GM21515 (cell line): Measurements from ENCODE around the gene ATRAID.

ENCODE experiments used
- ATAC-seq: cut with Tn5 transposase; IDR thresholded peaks from one replicate; pipeline ENCODE4 v1.9.1; 2021; ENCODE audit not compliant: unreplicated experiment

The ATRAID gene

DNA sequence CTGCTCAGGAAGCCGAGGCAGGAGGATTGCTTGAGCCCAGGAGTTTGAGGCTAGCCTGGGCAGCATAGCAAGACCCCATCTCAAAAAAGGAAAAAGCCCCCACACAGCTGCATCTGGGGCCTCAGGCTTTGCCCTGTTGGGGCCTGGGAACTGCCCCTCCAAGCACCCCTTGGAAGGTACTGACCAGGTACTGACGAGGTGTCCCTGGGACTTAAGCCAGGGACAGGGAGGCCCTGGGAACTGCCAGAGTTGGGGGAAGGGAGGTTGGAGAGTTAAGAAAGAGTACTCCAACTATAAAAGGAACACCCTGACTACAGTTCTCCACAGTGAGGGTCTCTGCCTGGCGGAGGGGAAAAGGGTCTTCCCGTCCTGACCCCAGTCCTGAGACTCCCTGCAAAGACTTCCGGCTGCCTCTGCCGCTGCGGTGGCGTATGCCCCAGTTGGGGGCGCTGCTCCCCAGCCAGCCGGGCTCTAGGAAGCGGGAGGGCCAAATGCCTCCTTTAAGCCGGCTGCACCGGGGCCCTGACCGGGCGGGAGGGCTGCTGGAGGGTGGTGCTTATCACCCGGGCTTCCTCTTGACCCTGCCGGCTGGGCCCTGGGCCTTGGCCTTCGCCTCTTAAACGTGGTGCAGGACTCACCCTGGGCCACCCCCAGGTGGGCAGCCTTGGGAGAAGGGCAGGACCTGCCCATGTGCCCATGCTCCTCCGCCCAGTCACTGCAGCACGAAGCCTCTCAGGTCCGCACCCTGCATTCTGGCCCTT is 38.2 kb downstream of the ATRAID start:
- no peak for ATAC-seq

DNA sequence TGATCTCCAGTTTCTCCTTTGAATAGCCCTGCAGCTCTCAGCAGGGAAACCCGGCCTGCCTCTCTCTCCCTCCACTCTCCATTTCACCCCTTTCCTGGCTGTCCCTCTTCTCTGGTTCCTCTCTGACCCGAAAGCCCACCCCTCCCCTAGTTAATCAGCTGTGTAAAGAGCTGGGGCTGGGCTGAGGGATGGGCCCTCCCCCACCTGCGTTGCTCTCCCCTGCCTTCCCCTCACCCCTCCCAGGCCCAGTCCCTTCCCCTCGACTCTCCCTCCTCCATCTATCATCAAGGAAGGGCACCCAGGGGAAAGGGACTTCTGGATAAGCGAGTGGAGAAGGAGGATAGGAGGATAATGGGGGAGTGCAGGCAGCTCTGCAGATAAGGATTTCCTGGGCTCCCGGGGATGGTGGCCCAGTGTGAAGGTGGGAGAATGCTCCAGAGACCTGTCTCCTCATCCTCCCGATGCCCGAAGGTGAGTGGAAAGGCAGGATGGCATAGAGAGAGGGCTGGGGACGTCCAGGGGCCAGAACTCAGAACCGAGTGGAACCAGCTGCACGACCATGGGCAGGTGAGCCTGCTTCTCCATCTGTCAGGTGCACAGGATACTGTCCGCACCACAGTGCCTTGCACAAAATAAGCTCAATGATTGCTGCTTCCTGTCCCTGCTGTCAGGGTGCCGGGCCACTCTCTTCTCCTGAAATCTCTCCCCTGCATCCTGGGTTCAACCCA is 39.0 kb downstream of the ATRAID start:
- ATAC-seq = no peak

DNA sequence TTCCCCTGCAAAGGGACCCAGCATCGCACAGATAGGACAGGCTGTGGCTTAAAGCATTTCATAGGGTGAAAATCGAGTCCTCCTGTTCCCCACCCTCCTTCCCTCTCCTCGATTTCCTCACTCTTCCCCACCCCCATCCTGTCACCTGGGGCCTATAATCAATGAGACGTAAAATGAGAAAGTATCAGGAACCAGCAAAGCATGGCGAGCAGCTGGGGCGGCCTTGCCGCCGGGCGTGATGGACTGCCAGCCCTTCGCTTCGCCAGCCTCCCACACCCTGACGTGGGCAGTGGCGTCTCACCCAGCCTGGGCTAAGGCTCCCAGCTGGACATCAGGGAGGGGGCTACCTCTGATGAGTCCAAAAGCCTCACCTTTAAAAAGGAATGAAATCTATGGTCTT is 39.9 kb downstream of the ATRAID start:
- ATAC-seq = no peak

DNA sequence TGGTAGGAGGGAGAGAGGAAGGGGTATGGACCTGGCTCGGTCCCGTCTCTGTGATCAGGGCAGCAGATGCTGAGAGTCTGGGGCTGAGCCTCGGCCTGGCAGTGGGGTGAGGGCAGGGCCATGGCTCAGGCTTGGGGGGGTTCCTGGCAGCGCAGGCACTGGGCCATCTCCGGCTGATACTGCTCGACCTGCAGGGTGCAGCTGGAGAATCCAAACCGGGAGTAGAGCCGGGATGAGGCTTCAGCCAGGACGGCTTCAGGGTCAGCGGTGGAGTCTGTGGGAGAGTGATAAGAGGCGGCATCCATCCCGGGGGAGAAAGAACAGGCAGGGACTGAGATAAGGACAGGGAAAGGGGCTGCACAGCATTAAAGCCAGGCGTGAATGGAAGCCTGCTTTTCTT is 43.3 kb downstream of the ATRAID start:
- no peak for ATAC-seq

DNA sequence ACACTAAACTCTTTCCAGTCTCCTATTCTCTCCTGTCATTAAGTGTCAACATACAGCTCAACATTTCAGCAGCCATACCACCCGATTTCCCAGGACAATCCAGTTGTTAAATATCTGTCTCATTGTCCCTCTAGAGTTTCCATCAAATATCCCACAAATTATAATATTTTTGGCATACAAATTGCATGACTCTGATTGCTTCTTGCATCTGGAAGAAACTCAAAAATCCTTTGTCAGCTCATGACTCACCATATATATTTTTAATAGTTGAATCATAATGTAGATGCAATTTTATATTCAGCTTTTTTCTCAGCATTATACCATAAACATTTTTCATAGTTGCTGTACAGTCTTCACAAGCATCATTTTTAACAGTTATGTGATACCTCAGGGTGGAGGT is 43.8 kb downstream of the ATRAID start:
- ATAC-seq = no peak

DNA sequence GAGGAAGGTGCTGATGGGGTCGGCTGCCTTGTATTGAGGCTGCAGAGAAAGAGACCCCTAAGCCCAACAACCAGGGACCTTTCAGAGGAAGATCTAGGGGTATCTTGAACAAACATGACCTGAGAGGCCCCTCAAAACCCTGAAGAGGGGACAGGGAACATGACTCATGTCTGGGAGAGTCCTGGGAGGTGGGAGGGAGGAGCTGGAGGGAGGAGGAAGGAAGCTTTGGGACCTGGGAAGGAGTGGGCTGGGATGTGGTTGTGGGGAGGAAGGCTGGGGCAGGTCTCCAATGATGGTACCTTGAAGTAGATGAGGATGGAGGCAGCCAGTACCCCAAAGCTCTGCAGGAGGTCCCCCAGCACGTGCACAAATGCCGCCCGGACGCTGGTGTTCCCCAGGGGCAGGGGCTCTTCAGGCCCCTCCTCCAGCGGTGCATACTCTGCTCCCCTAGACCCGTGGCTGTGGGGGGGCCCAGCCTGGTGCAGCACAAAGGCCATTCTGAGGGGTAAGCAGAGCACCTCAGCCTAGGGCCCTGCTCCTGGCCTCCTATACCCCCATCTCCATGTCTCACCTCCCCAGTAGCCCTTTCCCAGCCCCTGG is 45.1 kb downstream of the ATRAID start:
- ATAC-seq = no peak

DNA sequence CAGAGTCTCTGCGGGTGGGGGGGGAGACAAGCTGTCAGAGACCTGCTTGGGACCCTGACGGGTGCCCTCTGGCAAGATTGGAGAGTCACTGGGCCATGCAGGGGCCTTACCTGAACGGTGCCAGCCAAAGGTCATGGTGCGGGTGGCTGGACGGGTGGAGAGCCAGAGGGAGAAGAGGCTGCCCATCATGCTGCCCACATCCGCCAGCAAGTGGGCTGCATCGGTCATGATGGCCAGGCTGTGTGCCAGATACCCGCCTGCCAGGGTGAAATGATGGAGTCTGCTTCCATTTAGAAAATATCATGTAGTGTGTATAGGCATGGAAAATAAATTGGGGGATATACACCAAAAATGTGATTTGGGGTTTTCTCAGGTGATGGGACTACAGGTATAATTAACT is 46.2 kb downstream of the ATRAID start:
- no peak for ATAC-seq

DNA sequence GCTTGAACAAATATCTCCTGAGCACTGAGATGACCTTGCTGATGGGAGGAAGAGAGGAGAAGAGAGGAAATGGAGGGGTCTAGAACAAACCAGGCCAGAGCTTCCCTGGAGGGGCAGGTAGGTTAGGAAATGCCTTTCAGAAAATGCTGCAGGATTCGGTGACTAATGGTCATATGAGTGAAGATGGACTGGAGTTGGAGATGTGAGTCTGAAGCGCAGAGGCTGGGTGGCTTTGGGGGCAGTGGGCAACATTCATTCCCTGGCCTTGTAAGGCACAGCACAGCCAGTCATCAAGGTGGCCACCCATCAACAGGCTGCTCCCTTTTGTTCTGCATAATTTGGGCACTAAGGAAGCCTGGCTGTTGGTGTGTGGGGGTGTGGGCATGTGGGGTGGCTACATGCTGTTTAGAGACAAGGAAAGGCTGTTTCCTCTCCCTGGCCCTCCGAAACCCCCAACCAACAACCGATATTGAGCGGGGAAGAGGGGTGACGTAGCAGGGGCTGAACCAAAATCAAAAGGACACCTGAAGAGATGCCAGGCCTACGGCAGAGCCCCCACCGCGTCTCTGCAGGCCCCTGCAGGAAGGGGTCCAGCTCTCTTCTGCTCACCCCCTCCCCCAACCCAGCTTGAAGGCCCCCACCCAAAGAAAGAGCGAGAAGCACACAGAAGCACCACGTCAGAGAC is 49.5 kb downstream of the ATRAID start:
- no peak for ATAC-seq

DNA sequence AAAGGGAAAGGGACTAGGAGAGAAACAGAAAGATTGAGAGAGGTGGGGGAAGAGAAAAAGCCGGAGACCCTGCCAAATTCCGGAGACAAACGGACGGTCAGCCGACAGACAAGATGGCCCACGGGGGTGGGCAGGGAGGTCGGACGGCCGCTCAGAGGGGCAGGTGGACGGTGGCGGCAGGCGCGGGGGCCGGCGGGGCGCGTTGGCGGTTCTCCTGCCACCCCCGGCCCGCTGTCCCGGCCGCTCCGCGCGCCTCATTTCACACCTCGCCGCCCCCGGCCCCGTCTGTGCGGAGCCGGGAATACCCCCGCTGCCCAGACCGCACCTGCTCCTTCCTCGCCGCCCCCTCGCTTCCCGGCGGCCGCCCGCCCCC is 50.1 kb downstream of the ATRAID start:
- no peak for ATAC-seq

DNA sequence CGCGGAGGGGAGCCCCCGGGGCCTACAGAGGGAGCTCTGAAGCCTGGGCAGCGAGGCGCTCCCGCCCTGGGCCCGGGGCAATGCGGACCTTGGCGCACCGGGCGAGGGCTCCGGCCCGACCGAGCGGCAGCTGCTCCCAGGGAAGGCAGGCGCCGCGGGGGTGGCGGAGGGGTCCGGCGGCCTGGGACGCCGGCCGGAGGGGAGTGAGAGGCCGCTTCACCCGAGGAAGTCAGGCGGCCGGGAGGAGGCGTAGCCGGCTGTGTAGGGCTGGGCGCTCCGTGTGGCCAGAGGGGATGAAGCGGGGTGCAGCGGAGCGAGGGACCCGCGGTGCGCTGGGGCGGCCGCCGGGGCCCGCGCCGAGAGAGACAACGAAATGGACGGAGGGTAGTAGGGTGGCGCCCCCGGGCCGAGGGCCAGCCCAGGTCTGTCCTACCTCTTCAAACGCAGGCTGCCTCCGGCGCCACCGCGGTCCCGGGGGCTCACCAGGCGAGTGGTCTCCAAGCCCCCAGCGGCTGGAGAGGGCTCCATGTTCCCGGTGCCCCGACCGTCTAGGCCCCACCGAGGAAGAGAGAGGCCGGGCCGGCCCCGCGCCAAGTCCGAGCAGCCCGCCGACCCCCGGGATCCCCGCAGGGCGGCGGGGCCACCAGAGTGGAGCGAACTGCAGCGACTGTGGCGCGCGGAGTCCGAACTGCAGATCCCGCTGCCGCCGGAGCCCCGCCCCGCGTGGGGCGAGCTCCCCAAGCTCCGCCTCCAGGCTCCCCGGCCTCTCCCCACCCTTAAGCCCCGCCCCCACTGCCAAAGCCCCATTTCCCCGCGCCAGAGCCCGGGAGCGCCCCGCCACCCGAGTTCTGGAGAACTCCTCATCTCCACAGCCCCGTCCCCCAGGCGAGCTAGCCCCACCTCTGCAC is 50.8 kb downstream of the ATRAID start, which contains the start of gene SLC30A3:
SLC30A3 (minus strand) TSS at position 669 of the 908 bp plus-strand sequence; CDS start at position 528, 141 bp downstream.
- no peak for ATAC-seq

DNA sequence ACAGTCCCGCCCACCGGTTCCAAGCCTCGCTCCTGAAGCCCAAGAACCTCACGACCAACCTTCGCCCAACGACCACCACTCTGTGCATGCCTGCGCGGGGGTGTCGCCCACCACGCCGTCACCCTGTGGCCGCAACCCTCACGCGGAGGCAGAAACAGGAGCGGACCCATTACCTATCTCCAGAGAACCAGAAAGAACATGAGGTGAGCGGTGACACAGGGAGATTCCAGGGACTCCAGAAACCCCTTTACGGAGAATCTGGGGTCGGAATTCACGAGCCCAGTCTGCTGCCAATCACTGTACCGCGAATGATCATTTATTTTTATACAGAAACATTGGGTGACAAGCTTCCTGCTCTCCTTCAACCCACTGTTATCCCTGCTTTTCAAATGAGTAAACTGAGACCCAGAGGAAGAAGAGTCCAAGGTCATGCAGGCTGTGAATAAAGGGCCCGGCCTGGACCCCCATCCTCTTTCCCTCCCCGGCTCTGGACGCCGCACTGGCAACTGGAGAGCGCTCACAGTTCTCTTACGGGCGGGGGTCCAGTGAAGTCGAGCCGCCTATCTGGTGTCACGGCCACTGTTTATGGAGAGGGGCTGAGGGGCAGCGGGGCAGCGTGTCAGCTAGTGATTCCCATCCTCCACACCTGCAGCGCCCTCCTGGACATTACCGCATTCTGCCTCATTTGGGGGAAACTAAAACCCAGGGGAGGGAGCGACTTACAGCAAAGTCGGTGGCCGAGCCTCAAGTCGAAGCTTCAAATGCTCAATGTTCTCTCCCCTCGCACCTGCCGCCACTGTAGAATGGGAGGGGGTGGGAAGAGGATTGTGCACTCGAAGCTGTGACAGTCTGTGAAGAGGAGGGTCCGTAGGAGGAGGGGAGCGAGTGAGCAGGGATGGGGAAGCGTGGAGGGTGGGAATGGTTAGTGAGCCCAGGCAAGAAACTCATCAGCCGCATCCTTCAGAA is 51.7 kb downstream of the ATRAID start:
- no peak for ATAC-seq

DNA sequence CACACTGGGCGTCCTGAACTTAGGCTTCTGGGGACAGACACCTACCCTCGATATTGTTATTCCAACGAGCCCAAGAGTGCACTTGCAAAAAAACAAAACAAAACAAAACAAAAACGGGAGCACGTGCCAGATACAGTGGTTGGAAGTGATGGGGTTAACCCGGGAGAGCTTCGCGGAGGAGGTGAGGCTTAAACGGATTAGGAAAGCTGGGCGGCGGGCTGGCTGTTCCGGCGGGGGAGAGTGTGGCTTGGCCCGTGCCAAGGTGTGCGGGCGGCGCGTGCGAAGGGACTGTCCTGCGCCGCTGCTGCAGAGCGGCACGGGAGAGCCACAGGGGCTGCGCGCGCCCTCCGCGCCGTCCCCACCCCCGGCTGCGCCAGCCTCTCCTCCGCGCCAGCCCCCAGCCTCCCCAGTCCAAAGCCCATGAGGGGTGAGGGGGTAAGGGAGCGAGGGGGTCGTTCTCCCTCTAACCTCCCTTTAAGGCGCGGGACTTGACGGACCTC is 52.5 kb downstream of the ATRAID start:
- no peak for ATAC-seq

DNA sequence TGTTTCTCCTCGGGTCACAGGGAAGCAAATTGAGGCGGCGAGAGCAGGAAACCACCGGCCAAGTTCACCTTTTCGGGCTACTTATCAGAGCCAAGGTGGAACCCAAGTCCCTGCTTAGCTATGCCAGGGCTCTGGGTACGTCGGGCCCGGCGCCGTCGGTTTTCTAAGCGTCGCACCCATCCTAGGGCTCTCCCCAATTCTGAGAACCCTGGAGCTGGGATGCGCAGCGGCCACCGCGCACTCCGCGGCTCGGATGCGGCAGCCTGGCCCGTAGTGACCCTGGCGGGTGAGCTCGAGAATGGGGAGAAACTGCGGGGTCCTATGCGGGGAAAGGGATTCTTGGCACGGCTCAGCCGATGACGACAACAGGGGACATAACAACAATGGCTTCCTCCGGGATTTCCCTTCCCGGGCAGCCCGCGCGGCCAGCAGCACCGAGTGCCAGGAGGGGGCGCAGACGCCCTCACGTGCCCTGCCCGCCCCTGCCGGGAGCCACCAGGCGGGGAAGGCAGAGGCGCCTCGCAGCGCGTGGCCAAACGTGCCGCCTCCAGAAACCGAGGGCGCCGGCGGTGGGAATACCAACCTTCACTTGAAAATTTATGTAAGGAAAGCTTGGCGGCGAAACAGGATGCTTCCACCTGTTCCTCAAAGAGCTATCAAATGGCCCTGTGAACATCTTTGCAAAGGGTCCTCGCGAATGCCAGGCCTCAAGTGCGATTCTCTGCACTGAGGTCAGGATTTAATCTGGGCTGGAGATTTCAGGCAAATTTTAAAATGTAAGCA is 53.1 kb downstream of the ATRAID start:
- no peak for ATAC-seq

DNA sequence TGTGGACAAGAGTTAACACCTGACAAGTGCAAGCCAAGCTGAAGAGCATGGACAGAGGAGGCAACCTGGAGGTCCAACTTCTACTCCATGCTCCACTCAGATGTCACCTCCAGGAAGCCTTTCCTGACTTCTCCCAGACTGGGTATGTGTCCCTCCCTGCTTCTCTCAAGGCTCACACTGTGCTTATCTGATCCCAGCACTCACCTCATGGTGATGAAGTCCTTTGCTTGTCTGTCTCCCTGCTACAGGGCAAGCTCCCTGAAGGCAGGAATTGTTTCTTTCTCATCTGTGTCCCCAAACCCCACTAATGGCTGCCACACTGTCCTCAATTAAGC is 53.7 kb downstream of the ATRAID start:
- no peak for ATAC-seq
